Measurements from ENCODE around the gene CELA2A.
"Not testable (repeated sequence)": the region's sequence is repeated elsewhere in the genome, so short reads cannot be mapped to it uniquely, and the experiment has no call there.

CELA2A gene

DNA sequence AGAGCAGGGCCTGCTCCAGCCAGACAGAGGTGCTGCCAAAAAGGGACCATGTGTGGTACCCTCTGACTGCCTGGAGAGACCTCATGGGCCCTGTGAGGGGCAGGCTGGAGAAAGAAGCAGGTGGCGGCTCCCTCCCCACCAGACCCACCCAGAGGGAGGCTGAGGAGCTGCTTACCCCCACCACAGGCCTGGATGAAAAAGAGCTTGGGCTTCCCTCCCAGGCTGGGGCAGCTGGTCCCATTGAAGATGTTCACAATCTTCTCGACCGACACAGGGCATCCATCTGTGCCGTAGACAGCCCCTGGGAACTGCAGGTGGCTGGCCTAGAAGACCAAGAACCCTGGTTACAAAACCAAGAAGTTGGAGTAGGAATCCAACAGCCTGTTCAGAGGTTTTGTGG lies 47.9 kb downstream of the CELA2A start:
- DNase-seq = no peak

DNA sequence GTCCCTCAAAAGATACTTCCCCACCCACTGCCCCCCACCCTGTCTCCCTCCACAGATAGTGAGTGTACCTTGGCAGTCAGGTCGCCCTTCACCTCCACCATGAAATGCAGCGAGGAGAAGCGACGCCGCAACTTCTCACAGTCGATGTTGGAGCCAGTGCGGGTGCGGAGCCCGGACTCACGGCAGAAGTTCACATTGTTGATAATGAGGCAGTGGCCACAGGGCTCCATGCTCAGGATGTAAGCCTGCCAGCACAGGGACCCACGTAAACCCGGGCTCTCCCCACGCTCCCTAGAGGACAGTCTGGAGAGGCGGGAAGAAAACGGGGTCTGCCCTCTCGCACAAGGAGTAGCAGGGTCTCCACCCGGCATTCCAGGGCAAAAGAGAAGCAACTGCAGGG lies 50.3 kb downstream of the CELA2A start:
- DNase-seq = no peak

DNA sequence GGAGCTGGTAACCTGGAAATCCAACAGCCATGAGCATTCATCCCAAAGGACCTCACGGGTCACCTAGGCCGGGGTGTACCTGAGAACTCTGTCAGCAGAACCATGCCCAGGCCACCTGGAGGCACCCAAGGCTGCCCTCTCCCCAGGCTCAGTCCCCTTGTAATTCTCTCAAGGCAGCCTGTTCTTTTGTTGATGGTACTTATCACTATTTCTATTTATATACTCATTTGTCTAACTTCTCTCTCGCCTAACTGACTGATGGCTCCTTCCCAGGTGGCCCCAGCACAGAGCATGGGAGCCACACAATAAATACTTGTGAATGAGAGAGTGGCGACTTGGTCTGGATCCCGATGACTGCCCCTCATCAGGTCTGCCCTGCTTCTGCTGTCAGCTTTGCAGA lies 50.7 kb downstream of the CELA2A start:
- no peak for DNase-seq

DNA sequence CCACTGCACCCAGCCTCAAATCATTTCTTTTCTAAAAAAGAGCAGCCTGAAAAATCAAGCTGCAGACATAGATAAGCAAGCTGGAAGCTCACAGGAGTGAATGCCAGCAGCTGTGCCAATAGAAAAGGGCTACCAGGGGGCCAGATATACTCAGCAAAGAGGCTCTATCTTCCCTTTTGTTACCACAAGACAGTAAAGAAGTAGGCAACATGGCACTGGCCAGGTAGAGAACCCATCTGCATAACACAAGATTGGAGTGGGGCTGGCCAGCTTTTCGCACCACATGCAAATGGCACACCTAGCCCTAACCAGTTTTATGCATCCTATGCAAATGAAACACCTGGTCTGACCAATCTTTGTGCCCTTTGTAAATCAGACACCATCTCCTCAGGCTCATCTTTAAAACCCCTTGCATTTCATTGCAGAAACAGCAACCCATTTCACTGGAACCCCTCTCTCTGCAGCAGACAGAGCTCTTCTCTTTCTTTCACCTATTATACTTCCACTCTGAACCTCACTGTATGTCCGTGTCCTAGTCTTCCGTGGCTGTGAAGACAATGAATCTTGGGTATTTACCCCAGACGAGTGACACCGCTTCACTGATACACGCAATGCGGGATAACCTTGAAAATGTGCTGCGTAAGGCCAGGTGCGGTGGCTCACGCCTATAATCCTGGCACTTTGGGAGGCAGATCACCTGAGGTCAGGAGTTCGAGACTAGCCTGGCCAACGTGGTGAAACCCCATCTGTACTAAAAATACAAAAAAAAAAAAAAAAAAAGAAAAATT lies 52.4 kb downstream of the CELA2A start:
- DNase-seq = no peak

DNA sequence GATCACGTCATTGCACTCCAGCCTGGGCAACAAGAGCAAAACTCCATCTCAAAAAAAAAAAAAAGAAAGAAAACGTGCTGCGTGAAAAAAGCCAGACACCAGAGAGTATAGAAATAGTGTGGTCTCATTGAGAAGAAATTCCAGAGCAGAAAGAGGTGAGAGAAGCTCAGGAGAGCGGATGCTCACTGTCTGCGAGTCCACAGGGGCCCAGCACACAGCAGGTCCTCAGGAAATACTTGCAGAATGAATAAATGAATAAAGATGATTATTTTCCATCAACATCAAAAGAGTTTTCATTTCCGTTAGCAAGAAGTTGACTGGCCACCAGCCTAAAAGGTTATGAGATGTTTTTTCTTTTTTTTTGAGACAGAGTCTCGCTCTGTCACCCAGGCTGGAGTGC lies 53.1 kb downstream of the CELA2A start:
- DNase-seq = no peak

DNA sequence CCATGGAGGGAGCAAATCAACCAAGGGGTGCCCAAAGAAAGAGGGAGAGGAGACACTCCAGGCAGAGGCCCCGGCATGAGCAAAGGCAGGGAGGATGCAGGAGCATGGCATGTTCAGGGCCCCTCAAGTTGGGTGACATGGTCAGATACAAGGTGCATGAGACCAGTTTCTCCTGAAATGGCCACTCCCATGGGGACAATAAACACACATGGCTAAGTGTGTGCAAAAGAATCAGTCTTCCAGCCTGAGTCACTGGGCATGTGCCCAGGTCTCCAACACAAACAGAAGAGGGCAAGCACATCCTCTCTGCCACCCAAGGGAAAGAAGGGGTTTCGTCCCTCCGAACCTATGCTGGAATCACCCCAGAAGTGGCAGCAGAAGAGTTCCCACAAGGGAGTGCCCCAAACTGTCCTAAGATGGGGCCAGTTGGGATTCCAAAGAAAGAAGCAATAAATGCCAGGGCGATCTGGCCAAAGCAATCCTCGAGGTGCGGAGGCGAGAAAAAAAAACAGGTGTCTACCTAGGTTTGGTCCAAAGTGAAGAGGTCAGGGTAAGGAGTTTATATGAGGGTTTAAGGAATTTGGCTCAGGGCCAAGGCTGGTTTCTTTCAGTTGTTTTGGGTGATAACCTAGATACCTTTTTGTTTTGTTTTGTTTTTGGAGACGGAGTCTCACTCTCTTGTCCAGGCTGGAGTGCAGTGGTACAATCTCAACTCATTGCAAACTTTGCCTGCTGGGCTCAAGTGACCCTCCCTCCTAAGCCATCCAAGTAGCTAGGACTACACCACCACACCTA lies 54.3 kb downstream of the CELA2A start:
- DNase-seq = no peak

DNA sequence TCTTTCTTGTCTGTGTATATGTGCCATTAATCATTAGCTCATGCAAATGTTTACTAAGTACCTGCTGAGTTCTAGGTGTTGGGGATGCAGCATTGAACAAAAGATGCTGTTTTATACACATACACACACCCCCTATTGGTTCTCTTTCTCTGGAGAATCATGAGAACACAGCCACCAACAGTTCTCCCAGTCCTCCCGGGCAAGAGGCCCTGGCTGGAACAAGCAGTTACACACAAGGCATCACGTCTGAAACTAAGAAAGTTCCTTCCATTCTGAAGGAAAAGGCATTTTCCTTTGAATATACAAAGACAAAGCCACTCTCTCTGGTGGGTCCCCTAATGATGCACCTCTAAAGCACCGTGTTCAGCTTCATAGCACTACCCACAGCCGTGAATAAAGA lies 56.7 kb downstream of the CELA2A start:
- DNase-seq = no peak

DNA sequence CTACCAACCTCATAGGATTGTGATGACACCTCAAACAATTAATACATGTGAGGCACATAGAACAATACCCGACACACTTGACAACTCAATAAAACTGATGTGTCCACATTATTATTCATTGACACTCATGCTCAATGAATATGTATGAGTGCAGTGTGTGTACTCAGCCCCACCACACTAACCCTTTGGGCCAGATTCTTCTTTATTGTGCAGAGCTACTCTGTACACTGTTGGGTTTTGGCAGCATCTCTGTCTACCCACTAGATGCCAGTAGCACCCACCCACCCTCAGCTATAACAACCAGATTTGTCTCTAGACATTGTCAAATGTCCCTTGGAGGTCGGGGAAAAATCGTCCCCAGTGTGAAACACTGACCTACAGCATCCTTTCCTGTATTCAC lies 57.4 kb downstream of the CELA2A start:
- DNase-seq = no peak

DNA sequence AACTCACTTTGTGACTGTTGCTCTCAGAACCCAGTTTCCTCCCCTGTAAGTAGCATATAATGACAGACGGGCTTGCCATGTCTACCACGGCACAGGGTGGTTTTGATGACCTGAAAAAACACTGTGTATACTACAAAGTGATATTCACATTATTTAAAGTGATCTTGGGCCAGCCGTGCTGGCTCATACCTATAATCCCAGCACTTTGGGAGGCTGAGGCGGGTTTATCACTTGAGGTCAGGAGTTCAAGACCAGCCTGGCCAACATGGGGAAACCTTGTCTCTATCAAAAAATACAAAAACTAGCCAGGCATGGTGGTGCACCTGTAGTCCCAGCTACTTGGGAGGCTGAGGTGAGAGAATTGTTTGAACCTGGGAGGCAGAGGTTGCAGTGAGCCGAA lies 58.0 kb downstream of the CELA2A start:
- not testable (repeated sequence) for DNase-seq

DNA sequence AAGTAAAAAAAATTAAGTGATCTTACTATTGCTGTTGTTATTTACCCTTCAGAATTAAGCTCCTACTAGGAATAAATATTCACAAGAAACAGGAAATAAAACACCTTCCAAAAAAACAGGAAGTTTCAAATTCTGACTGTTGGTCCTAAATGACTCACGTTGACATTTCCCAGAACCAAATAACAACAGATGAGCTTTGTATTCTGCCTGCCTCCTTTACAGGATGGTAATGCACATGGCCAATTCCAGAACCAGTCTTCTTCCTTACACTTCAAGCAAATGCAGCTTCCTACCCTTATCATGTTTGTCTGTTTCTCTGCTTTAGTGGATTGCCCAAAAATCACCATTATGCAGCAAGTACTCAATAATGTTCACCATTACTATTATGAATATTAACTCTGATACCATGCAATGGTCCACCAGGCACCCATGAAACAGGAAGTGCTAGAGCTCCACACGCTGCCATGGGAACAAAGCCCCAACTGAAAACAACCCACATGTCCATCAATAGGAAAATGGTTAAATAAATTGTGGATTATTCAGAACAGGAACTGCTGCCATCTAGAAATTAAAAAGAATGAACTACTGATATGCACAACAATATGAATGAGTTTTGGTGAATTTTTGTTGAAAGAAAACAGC lies 58.6 kb downstream of the CELA2A start:
- no peak for DNase-seq

DNA sequence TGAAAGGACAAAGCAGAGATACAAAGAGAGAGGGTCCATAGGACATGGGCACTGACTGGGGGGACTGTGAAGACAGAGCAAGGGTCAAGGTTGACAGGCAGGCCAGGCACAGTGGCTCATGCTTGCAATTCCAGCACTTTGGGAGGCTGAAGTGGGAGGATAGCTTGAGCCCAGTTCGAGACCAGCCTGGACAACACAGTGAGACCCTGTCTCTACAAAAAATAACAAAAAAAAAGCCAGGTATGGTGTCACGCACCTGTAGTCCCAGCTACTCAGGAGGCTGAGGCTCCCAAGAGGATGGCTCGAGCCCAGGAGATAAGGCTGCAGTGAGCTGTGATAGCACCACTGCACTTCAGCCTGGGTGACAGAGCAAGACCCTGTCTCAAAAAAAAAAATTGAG lies 63.1 kb downstream of the CELA2A start:
- DNase-seq = no peak

DNA sequence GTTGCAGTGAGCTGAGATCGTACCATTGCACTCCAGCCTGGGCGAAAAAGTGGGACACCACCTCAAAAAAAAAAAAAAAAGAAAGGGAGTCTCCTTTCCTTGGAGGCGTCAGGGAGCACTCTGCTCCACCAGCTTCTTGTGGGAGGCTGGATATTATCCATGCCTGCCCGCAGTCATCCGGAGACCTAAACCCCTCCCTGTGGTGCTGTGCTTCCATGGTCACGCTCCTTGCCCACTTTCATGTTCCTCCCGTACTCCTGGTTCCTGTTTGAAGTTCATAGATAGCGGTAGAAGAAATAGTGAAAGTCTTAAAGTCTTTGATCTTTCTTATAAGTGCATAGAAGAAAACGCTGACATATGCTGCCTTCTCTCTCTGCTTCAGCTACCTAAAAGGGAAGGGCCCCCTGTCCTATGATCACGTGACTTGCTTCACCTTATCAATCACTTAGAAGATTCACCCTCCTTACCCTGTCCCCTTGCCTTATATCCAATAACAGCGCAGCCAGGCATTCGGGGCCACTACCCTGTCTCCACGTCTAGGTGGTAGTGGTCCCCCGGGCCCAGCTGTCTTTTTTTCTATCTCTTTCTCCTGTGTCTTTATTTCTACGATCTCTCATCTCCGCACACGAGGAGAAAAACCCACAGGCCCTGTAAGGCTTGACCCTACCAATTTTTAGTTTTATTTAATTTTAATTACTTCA lies 64.8 kb downstream of the CELA2A start:
- DNase-seq = not testable (repeated sequence)

Measured in fibroblast of skin of right biceps (primary cell).